ENCODE measurements around the gene SLX9. TPM values are rescaled to one million over a fixed set of nuclear protein-coding genes. Genes with fewer than 3 reads are reported as not detected.

SLX9 gene
- total RNA-seq, 1 donor from 2014 or later: 19.8 TPM

GRCh38 chr21:45001134-45002095 lies 61.6 kb downstream of the SLX9 start:
- DNase-seq (ENCODE audit: low read depth in 2 of 2): peak; percentile 63 to 75

- no peak for DNase-seq (ENCODE audit: low read depth in 2 of 2)
These were observed 62.8 kb downstream of the SLX9 start for GRCh38 chr21:45002381-45003204.

GRCh38 chr21:45003331-45004058 lies 63.7 kb downstream of the SLX9 start:
- no peak for DNase-seq (ENCODE audit: low read depth in 2 of 2)

GRCh38 chr21:45004059-45004422 lies 64.2 kb downstream of the SLX9 start:
- no peak for DNase-seq (ENCODE audit: low read depth in 2 of 2)

- DNase-seq (ENCODE audit: low read depth in 2 of 2): peak in 1 of 2 donors; percentile 71
These were observed 64.8 kb downstream of the SLX9 start for GRCh38 chr21:45004481-45005247.

GRCh38 chr21:45006536-45007095 lies 66.8 kb downstream of the SLX9 start:
- no peak for DNase-seq (ENCODE audit: low read depth in 2 of 2)

GRCh38 chr21:45009616-45010015 lies 69.8 kb downstream of the SLX9 start:
- no peak for DNase-seq (ENCODE audit: low read depth in 2 of 2)

- DNase-seq (ENCODE audit: low read depth in 2 of 2): no peak
These were observed 70.3 kb downstream of the SLX9 start for GRCh38 chr21:45010096-45010495.

GRCh38 chr21:45010860-45011259 lies 71.0 kb downstream of the SLX9 start:
- no peak for DNase-seq (ENCODE audit: low read depth in 2 of 2)

GRCh38 chr21:45011426-45011825 lies 71.6 kb downstream of the SLX9 start:
- no peak for DNase-seq (ENCODE audit: low read depth in 2 of 2)

GRCh38 chr21:45011911-45012661 lies 72.3 kb downstream of the SLX9 start:
- peak; percentile 82 for DNase-seq (ENCODE audit: low read depth in 2 of 2)

- DNase-seq (ENCODE audit: low read depth in 2 of 2): no peak
These were observed 72.9 kb downstream of the SLX9 start for GRCh38 chr21:45012662-45013259.

GRCh38 chr21:45013260-45013841 lies 73.5 kb downstream of the SLX9 start:
- no peak for DNase-seq (ENCODE audit: low read depth in 2 of 2)

GRCh38 chr21:45014747-45015468 lies 75.1 kb downstream of the SLX9 start:
- no peak for DNase-seq (ENCODE audit: low read depth in 2 of 2)

- DNase-seq (ENCODE audit: low read depth in 2 of 2): no peak
These were observed 75.6 kb downstream of the SLX9 start for GRCh38 chr21:45015469-45015860.

- DNase-seq (ENCODE audit: low read depth in 2 of 2): no peak
These were observed 76.2 kb downstream of the SLX9 start for GRCh38 chr21:45016031-45016405.

GRCh38 chr21:45016406-45017038 lies 76.7 kb downstream of the SLX9 start:
- peak in 1 of 2 donors; percentile 82 for DNase-seq (ENCODE audit: low read depth in 2 of 2)

Data from lung microvascular endothelial cell (primary cell).